Measurements from ENCODE around the gene CAMTA2. TPM values are rescaled to one million over a fixed set of nuclear protein-coding genes. Genes with fewer than 3 reads are reported as not detected.
A peak's percentile ranks its signal among the peaks of the same experiment; 100 is the strongest.

Gene CAMTA2
- total RNA-seq, 2 donors from 2014 or later, result 13.6 to 24.8 TPM

DNA sequence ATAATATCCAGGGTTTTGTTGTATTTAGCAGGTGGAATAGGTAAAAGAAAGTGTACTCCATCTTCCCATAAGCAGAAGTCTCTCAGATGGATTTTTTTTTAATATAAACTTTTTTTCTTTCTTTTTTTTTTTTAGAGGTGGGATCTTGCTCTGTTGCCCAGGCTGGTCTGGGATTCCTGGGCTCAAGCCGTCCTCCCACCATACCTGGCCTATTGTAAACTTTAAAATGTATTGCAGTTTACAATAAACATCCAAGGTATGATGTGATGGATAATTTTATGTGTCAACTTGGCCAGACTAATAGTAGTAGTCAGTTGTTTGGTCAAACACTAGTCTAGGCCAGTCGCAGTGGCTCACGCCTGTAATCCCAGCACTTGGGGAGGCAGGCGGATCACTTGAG is 66.2 kb downstream of the CAMTA2 start:
- TF ChIP-seq, protein P1, sequence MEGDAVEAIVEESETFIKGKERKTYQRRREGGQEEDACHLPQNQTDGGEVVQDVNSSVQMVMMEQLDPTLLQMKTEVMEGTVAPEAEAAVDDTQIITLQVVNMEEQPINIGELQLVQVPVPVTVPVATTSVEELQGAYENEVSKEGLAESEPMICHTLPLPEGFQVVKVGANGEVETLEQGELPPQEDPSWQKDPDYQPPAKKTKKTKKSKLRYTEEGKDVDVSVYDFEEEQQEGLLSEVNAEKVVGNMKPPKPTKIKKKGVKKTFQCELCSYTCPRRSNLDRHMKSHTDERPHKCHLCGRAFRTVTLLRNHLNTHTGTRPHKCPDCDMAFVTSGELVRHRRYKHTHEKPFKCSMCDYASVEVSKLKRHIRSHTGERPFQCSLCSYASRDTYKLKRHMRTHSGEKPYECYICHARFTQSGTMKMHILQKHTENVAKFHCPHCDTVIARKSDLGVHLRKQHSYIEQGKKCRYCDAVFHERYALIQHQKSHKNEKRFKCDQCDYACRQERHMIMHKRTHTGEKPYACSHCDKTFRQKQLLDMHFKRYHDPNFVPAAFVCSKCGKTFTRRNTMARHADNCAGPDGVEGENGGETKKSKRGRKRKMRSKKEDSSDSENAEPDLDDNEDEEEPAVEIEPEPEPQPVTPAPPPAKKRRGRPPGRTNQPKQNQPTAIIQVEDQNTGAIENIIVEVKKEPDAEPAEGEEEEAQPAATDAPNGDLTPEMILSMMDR (conservative IDR thresholded peaks at IDR 0.05), result no peak
- Histone ChIP-seq H3K27me3 (ENCODE audit: control insufficient read depth, insufficient read depth, low read length, poor library complexity, severe bottlenecking) (no peaks in the 10 kb centered on the region), H3K4me1 (ENCODE audit: control insufficient read depth, insufficient read depth, low read length) (peaks cover 6% of the 10 kb centered on the region), H3K9ac (ENCODE audit: extremely low read depth, low read length, poor library complexity, severe bottlenecking) (no peak overlapping the region), H3K9me3 (ENCODE audit: control insufficient read depth, low read length) (no peaks in the 10 kb centered on the region), H3K4me3 (ENCODE audit: low read length) (no peak overlapping the region), H3K36me3 (ENCODE audit: control insufficient read depth, insufficient read depth, low read length) (no peaks in the 10 kb centered on the region), H3K27ac (ENCODE audit: low read depth, low read length) (no peak overlapping the region)
- Mint-ChIP-seq H3K9me3 (no peaks in the 10 kb centered on the region), H3K36me3 (ENCODE audit: low read depth) (no peaks in the 10 kb centered on the region), H3K27ac (no peak overlapping the region), H3K27me3 (ENCODE audit: insufficient read depth) (no peaks in the 10 kb centered on the region), H3K4me1 (peaks cover 4% of the 10 kb centered on the region), H3K4me3 (no peak overlapping the region)
- DNase-seq, result no peak
- 92 to 96% methylated on average over 2 to 3 of the region's 4 CpGs for WGBS, 2 experiments (ENCODE audit: insufficient coverage in 1 of 2, insufficient read length in 1 of 2)

DNA sequence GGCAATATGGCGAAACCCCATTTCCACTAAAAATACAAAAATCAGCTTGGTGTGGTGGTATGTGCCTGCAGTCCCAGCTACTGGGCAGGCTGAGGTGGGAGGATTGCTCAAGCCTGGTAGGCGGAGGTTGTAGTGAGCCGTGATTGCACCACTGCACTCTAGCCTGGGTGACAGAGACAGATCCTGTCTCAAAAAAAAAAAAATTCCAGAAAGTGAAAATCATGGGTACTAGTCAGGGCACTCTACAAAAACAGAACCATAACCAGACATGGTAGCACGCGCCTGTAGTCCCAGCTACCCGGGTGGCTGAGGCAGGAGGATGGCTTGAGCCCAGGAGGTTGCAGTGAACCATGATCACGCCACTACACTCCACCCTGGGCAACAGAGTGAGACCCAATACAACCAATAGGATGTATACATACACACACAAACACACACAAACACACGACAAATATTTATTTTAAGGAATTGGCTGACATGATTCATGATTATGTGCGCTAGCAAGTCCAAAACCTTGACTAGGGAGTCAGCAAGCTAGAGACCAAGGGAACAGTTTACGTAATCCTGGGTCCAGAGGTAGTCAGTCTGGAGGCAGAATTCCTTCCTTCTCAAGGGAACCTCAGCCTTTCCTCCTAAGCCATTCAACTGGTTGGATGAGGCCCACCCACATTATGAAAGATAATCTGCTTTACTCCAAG is 67.0 kb downstream of the CAMTA2 start:
- H3K9me3 ChIP-seq (ENCODE audit: control insufficient read depth, low read length), result no peaks in the 10 kb centered on the region
- H3K9me3 Mint-ChIP-seq, result no peaks in the 10 kb centered on the region
- no peak overlapping the region for H3K27ac Mint-ChIP-seq
- H3K27ac ChIP-seq (ENCODE audit: low read depth, low read length), result no peak overlapping the region
- no peak for DNase-seq
- H3K36me3 ChIP-seq (ENCODE audit: control insufficient read depth, insufficient read depth, low read length), result no peaks in the 10 kb centered on the region
- TF ChIP-seq, protein P1 (conservative IDR thresholded peaks at IDR 0.05), result no peak
- H3K4me1 Mint-ChIP-seq, result peaks cover 4% of the 10 kb centered on the region
- no peaks in the 10 kb centered on the region for H3K36me3 Mint-ChIP-seq (ENCODE audit: low read depth)
- no peaks in the 10 kb centered on the region for H3K27me3 ChIP-seq (ENCODE audit: control insufficient read depth, insufficient read depth, low read length, poor library complexity, severe bottlenecking)
- no peak overlapping the region for H3K4me3 ChIP-seq (ENCODE audit: low read length)
- no peaks in the 10 kb centered on the region for H3K27me3 Mint-ChIP-seq (ENCODE audit: insufficient read depth)
- no peak overlapping the region for H3K4me3 Mint-ChIP-seq
- no peak overlapping the region for H3K9ac ChIP-seq (ENCODE audit: extremely low read depth, low read length, poor library complexity, severe bottlenecking)
- 95 to 100% methylated on average over 4 to 10 of the region's 10 CpGs for whole genome bisulfite sequencing, 2 experiments (ENCODE audit: insufficient coverage in 1 of 2, insufficient read length in 1 of 2)
- H3K4me1 ChIP-seq (ENCODE audit: control insufficient read depth, insufficient read depth, low read length), result peaks cover 6% of the 10 kb centered on the region

DNA sequence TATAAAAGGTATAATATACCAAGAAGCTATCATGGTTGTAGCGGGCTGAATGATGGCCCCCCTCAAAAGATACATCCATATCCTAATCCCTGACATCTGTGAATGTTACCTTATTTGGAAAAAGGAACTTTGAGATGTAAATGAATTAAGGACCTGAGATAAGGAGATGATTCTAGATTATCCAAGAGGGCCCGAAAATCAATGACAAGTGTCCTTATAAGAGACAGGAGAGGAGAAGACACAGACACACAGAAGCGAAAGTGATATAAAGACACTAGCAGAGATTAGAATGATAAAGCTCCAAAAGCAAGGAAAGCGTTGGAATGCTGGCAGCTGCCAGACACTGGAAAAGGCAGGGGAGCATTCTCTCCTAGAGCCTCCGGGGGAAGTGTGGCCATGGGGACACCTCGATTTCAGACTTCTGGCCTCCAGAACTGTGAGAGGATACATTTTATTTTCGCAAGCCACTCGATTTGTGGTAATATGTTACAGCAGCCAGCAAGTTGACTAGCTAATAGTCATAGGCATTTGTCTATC is 67.9 kb downstream of the CAMTA2 start:
- H3K9ac ChIP-seq (ENCODE audit: extremely low read depth, low read length, poor library complexity, severe bottlenecking), result no peak overlapping the region
- TF ChIP-seq, protein P1 (conservative IDR thresholded peaks at IDR 0.05), result peak; percentile 17
- Mint-ChIP-seq H3K4me3 (no peak overlapping the region), H3K4me1 (peaks cover 4% of the 10 kb centered on the region), H3K27ac (no peak overlapping the region), H3K36me3 (ENCODE audit: low read depth) (no peaks in the 10 kb centered on the region), H3K27me3 (ENCODE audit: insufficient read depth) (no peaks in the 10 kb centered on the region), H3K9me3 (no peaks in the 10 kb centered on the region)
- H3K27ac ChIP-seq (ENCODE audit: low read depth, low read length), result no peak overlapping the region
- H3K4me1 ChIP-seq (ENCODE audit: control insufficient read depth, insufficient read depth, low read length), result peaks cover 6% of the 10 kb centered on the region
- no peak for DNase-seq
- H3K36me3 ChIP-seq (ENCODE audit: control insufficient read depth, insufficient read depth, low read length), result no peaks in the 10 kb centered on the region
- 58 to 78% methylated on average over 6 to 7 of the region's 8 CpGs for WGBS, 2 experiments (ENCODE audit: insufficient coverage in 1 of 2, insufficient read length in 1 of 2)
- H3K27me3 ChIP-seq (ENCODE audit: control insufficient read depth, insufficient read depth, low read length, poor library complexity, severe bottlenecking), result no peaks in the 10 kb centered on the region
- no peak overlapping the region for H3K4me3 ChIP-seq (ENCODE audit: low read length)
- H3K9me3 ChIP-seq (ENCODE audit: control insufficient read depth, low read length), result no peaks in the 10 kb centered on the region

Small RNA genes lying within 50 kb of the gene (microRNA-seq; reads per million reads assigned to microRNA genes)
- gene MIR6864 (ENCODE audit: borderline microRNAs expressed) (not detected), gene MIR6865 (ENCODE audit: borderline microRNAs expressed) (not detected)

Other genes with a start within 250 kb of the CAMTA2 start
- gene ZMYND15, start 247.8 kb downstream of the CAMTA2 start, total RNA-seq, result not detected
- under 1 TPM; 0.60 to 0.73 TPM for gene CXCL16, start 247.7 kb downstream of the CAMTA2 start, total RNA-seq
- not detected for gene TM4SF5, start 215.8 kb downstream of the CAMTA2 start, total RNA-seq
- gene VMO1, start 201.3 kb downstream of the CAMTA2 start, total RNA-seq, result 1 to 10 TPM in 1 of 2 donors, under 1 TPM in 1; 0.75 to 1.0 TPM
- 1 to 10 TPM in 1 of 2 donors, under 1 TPM in 1; 0.88 to 1.6 TPM for gene GLTPD2, start 198.7 kb downstream of the CAMTA2 start, total RNA-seq
- gene PSMB6, start 191.5 kb downstream of the CAMTA2 start, total RNA-seq, result 100 to 1,000 TPM; 211 to 216 TPM
- 10 to 100 TPM; 72.7 to 75.2 TPM for gene PLD2, start 180.5 kb downstream of the CAMTA2 start, total RNA-seq
- gene MINK1, start 154.3 kb downstream of the CAMTA2 start, total RNA-seq, result 10 to 100 TPM; 75.0 to 79.7 TPM
- 1 to 10 TPM in 1 of 2 donors, under 1 TPM in 1; 0.82 to 4.8 TPM for gene C17orf107, start 88.1 kb downstream of the CAMTA2 start, total RNA-seq
- gene CHRNE, start 84.6 kb downstream of the CAMTA2 start, total RNA-seq, result 1 to 10 TPM in 1 of 2 donors, under 1 TPM in 1; 0.71 to 1.2 TPM
- not detected for gene GP1BA, start 55.4 kb downstream of the CAMTA2 start, total RNA-seq
- 10 to 100 TPM; 59.9 to 76.9 TPM for gene SLC25A11, start 47.6 kb downstream of the CAMTA2 start, total RNA-seq
- 100 to 1,000 TPM; 120 to 123 TPM for gene RNF167, start 47.4 kb downstream of the CAMTA2 start, total RNA-seq
- 100 to 1,000 TPM; 880 to 935 TPM for gene PFN1, start 39.1 kb downstream of the CAMTA2 start, total RNA-seq
- 10 to 100 TPM; 34.1 to 53.6 TPM for gene ENO3, start 36.6 kb downstream of the CAMTA2 start, total RNA-seq
- gene SPAG7, start 19.9 kb downstream of the CAMTA2 start, total RNA-seq, result 10 to 100 TPM; 81.1 to 84.4 TPM
- gene INCA1, start 9.8 kb upstream of the CAMTA2 start, total RNA-seq, result 1 to 10 TPM in 1 of 2 donors, under 1 TPM in 1; 0.99 to 1.7 TPM
- 100 to 1,000 TPM; 108 to 133 TPM for gene KIF1C, start 10.3 kb upstream of the CAMTA2 start, total RNA-seq
- under 1 TPM in 1 of 2 donors, not detected in 1; 0.13 TPM for gene SLC52A1, start 47.8 kb upstream of the CAMTA2 start, total RNA-seq
- 1 to 10 TPM in 1 of 2 donors, under 1 TPM in 1; 0.09 to 1.3 TPM for gene ZFP3, start 90.8 kb upstream of the CAMTA2 start, total RNA-seq
- gene ZNF232, start 124.2 kb upstream of the CAMTA2 start, total RNA-seq, result 10 to 100 TPM; 27.2 to 32.1 TPM
- under 1 TPM; 0.13 TPM for gene USP6, start 128.4 kb upstream of the CAMTA2 start, total RNA-seq
- 10 to 100 TPM; 13.9 to 15.5 TPM for gene ZNF594, start 204.2 kb upstream of the CAMTA2 start, total RNA-seq
- not detected for gene SCIMP, start 247.2 kb upstream of the CAMTA2 start, total RNA-seq